ENCODE measurements around the gene CBX7.
A peak's percentile ranks its signal among the peaks of the same experiment; 100 is the strongest.

Gene CBX7

DNA sequence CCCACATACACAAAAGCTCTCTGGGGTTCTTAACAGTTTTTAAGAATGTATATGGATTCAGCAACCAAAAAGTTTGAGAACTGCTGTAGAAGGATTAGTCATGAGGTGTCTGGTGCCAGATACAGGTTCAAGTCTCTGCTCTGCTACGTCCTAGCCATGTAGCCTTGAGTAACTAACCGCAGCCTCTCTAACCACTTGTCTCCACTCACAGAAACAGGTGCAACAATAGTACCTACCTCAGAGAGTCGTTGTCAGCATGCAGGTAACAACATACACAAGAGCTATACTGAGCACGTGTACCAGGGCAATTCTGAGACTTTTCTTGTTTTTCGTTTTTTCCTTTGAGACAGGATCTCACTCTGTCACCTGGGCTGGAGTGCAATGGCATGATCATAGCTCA lies 26.9 kb downstream of the CBX7 start:
- DNase-seq (ENCODE audit: extremely low spot score) = no peak
- ChIA-PET POLR2A (interaction anchor here (0.9 kb wide), 1 partner anchor 394 kb away, joined by 3 read pairs; the partner anchor contains the start of gene ATF4), CTCF (interaction anchor here (0.8 kb wide), 1 partner anchor 357 kb away, joined by 3 read pairs; no protein-coding TSS in a partner anchor)
- no peak for TF ChIP-seq BHLHE40 (IDR thresholded peaks at IDR 0.05; ENCODE audit: borderline replicate concordance)
- TF ChIP-seq SP1 (IDR thresholded peaks at IDR 0.05) = no peak
- TF ChIP-seq LEF1 (IDR thresholded peaks at IDR 0.05; ENCODE audit: borderline replicate concordance) = no peak
- TF ChIP-seq FOXA1 (IDR thresholded peaks at IDR 0.05) = no peak
- TF ChIP-seq ZNF384 (IDR thresholded peaks at IDR 0.05) = no peak
- TF ChIP-seq CTBP1 (IDR thresholded peaks at IDR 0.05; ENCODE audit: borderline replicate concordance) = no peak
- no peak for TF ChIP-seq PKNOX1 (IDR thresholded peaks at IDR 0.05)

DNA sequence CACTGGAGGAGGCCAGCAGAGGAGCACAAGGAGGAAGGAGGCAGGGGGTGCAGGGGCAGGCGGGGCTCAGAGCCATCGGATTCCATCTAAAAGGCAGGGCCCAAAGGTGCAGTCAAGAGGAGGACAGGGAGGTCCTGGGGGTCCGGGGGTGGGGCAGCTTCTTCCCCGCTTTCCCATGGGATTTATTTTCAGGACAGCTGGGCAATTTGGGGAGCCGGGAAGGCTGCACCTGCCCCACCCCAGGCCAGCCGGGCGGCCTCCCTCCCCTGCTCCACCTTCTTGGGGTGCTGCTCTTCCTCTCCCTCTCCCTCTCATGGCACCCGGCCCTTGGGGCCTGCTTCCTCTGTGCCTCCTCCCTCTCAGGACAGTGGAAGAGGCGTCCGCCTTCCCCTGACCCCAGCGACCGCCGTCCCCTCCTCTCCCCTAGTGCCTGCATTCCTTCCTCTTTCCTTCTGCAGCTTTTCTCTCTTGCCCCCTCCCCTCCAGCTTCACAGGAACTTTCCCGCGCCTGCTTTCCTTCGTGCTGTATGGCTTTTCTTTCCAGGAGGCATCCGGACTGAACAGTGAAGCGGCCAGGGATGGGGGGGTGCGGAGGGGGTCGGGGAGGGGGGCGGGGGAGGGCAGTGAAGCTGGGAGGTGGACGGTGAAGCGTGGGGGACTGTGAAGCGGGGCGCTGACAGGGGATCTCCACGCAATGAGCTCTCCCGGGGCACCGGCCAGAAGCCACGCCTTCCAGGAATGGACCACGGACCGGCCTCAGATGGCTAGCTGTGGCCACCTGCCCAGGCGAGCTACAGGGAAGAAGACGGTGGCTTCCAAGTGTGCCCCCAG lies 28.5 kb downstream of the CBX7 start:
- TF ChIP-seq PKNOX1 (IDR thresholded peaks at IDR 0.05) (no peak), ELF4 (IDR thresholded peaks at IDR 0.05) (no peak), ARNT (IDR thresholded peaks at IDR 0.05) (no peak), CTBP1 (IDR thresholded peaks at IDR 0.05; ENCODE audit: borderline replicate concordance) (no peak), FOXM1 (IDR thresholded peaks at IDR 0.05; ENCODE audit: borderline replicate concordance) (no peak), NFRKB (IDR thresholded peaks at IDR 0.05) (no peak), ZNF384 (IDR thresholded peaks at IDR 0.05) (no peak), L3MBTL2 (conservative IDR thresholded peaks at IDR 0.05) (no peak), SP1 (IDR thresholded peaks at IDR 0.05) (no peak), BHLHE40 (IDR thresholded peaks at IDR 0.05; ENCODE audit: borderline replicate concordance) (no peak), FOXA1 (IDR thresholded peaks at IDR 0.05) (no peak)
- no peak for DNase-seq (ENCODE audit: extremely low spot score)
- CTCF ChIA-PET = interaction anchor here (0.5 to 0.6 kb wide), 2 partner anchors 9 to 46 kb away, joined by 3 read pairs; no protein-coding TSS in a partner anchor
- POLR2A ChIA-PET = no interaction called here

- DNase-seq (ENCODE audit: extremely low spot score) = no peak
- ChIA-PET CTCF (no interaction called here), POLR2A (no interaction called here)
- no peak for TF ChIP-seq TARDBP (IDR thresholded peaks at IDR 0.05)
- TF ChIP-seq FOXM1 (IDR thresholded peaks at IDR 0.05; ENCODE audit: borderline replicate concordance) = no peak
- TF ChIP-seq SP1 (IDR thresholded peaks at IDR 0.05) = no peak
- TF ChIP-seq L3MBTL2 (conservative IDR thresholded peaks at IDR 0.05) = no peak
- TF ChIP-seq LEF1 (IDR thresholded peaks at IDR 0.05; ENCODE audit: borderline replicate concordance) = no peak
- no peak for TF ChIP-seq PKNOX1 (IDR thresholded peaks at IDR 0.05)
- no peak for TF ChIP-seq BHLHE40 (IDR thresholded peaks at IDR 0.05; ENCODE audit: borderline replicate concordance)
- TF ChIP-seq CTBP1 (IDR thresholded peaks at IDR 0.05; ENCODE audit: borderline replicate concordance) = no peak
- TF ChIP-seq ARNT (IDR thresholded peaks at IDR 0.05) = no peak
- no peak for TF ChIP-seq NFRKB (IDR thresholded peaks at IDR 0.05)
- TF ChIP-seq FOXK2 (IDR thresholded peaks at IDR 0.05) = no peak
- no peak for TF ChIP-seq ELF4 (IDR thresholded peaks at IDR 0.05)
- TF ChIP-seq FOXA1 (IDR thresholded peaks at IDR 0.05) = no peak
- TF ChIP-seq HDGF (IDR thresholded peaks at IDR 0.05; ENCODE audit: borderline replicate concordance) = no peak
These were observed 29.6 kb downstream of the CBX7 start for GRCh38 chr22:39122772-39123470.

- POLR2A ChIA-PET = no interaction called here
- TF ChIP-seq LEF1 (IDR thresholded peaks at IDR 0.05; ENCODE audit: borderline replicate concordance) = no peak
- no peak for TF ChIP-seq NFRKB (IDR thresholded peaks at IDR 0.05)
- TF ChIP-seq CTBP1 (IDR thresholded peaks at IDR 0.05; ENCODE audit: borderline replicate concordance) = no peak
- no peak for TF ChIP-seq ELF4 (IDR thresholded peaks at IDR 0.05)
- TF ChIP-seq ZNF384 (IDR thresholded peaks at IDR 0.05) = no peak
- no peak for TF ChIP-seq FOXM1 (IDR thresholded peaks at IDR 0.05; ENCODE audit: borderline replicate concordance)
- TF ChIP-seq ARNT (IDR thresholded peaks at IDR 0.05) = no peak
- TF ChIP-seq SUZ12 (IDR thresholded peaks at IDR 0.05) = no peak
- TF ChIP-seq SP1 (IDR thresholded peaks at IDR 0.05) = no peak
- no peak for TF ChIP-seq PKNOX1 (IDR thresholded peaks at IDR 0.05)
- TF ChIP-seq L3MBTL2 (conservative IDR thresholded peaks at IDR 0.05) = no peak
- CTCF ChIA-PET = interaction anchor here (0.6 to 1.0 kb wide), 3 partner anchors 23 to 140 kb away, joined by 3 to 6 read pairs (median 5); no protein-coding TSS in a partner anchor
- no peak for DNase-seq (ENCODE audit: extremely low spot score)
These were observed 31.5 kb downstream of the CBX7 start for GRCh38 chr22:39120983-39121382.

- ChIA-PET CTCF (interaction anchor here (0.7 kb wide), 1 partner anchor 72 kb away, joined by 3 read pairs; no protein-coding TSS in a partner anchor), POLR2A (no interaction called here)
- no peak for TF ChIP-seq BHLHE40 (IDR thresholded peaks at IDR 0.05; ENCODE audit: borderline replicate concordance)
- TF ChIP-seq SUZ12 (IDR thresholded peaks at IDR 0.05) = no peak
- no peak for TF ChIP-seq SP1 (IDR thresholded peaks at IDR 0.05)
- no peak for TF ChIP-seq L3MBTL2 (conservative IDR thresholded peaks at IDR 0.05)
- TF ChIP-seq FOXM1 (IDR thresholded peaks at IDR 0.05; ENCODE audit: borderline replicate concordance) = no peak
- TF ChIP-seq TARDBP (IDR thresholded peaks at IDR 0.05) = no peak
- no peak for TF ChIP-seq LEF1 (IDR thresholded peaks at IDR 0.05; ENCODE audit: borderline replicate concordance)
- TF ChIP-seq FOXK2 (IDR thresholded peaks at IDR 0.05) = no peak
- no peak for TF ChIP-seq HDGF (IDR thresholded peaks at IDR 0.05; ENCODE audit: borderline replicate concordance)
- TF ChIP-seq PKNOX1 (IDR thresholded peaks at IDR 0.05) = no peak
- TF ChIP-seq NFRKB (IDR thresholded peaks at IDR 0.05) = no peak
- no peak for TF ChIP-seq CTBP1 (IDR thresholded peaks at IDR 0.05; ENCODE audit: borderline replicate concordance)
- TF ChIP-seq ZNF384 (IDR thresholded peaks at IDR 0.05) = no peak
- no peak for TF ChIP-seq ARNT (IDR thresholded peaks at IDR 0.05)
- TF ChIP-seq ELF4 (IDR thresholded peaks at IDR 0.05) = no peak
- no peak for TF ChIP-seq FOXA1 (IDR thresholded peaks at IDR 0.05)
- peak; percentile 43 for DNase-seq (ENCODE audit: extremely low spot score)
These were observed 34.8 kb downstream of the CBX7 start for GRCh38 chr22:39117585-39118191.
